NCI-H1105 (cell line): ENCODE measurements around the gene DFFB.
A peak's percentile ranks its signal among the peaks of the same experiment; 100 is the strongest.
"Not testable (repeated sequence)": the region's sequence is repeated elsewhere in the genome, so short reads cannot be mapped to it uniquely, and the experiment has no call there.

Source experiments
- DNase-seq: peaks from one replicate; lab custom pipeline; 2025; lab: John Stamatoyannopoulos, UW

The DFFB gene

GRCh38 chr1:3910049-3910731 lies 52.9 kb downstream of the DFFB start:
- peak; percentile 45 for DNase-seq

GRCh38 chr1:3910857-3911845 lies 53.9 kb downstream of the DFFB start:
- peak; percentile 74 for DNase-seq

- no peak for DNase-seq
Observed at GRCh38 chr1:3911981-3912808, 54.9 kb downstream of the DFFB start.

GRCh38 chr1:3912809-3913685 lies 55.8 kb downstream of the DFFB start:
- no peak for DNase-seq

- no peak for DNase-seq
Observed at GRCh38 chr1:3914331-3914851, 57.1 kb downstream of the DFFB start.

- DNase-seq: no peak
Observed at GRCh38 chr1:3914911-3915310, 57.6 kb downstream of the DFFB start.

- no peak for DNase-seq
Observed at GRCh38 chr1:3915551-3916121, 58.4 kb downstream of the DFFB start.

- DNase-seq: no peak
Observed at GRCh38 chr1:3917761-3918160, 60.5 kb downstream of the DFFB start.

GRCh38 chr1:3918359-3918758 lies 61.1 kb downstream of the DFFB start:
- DNase-seq: not testable (repeated sequence)

- no peak for DNase-seq
Observed at GRCh38 chr1:3918966-3919611, 61.8 kb downstream of the DFFB start.

- DNase-seq: no peak
Observed at GRCh38 chr1:3919706-3920105, 62.4 kb downstream of the DFFB start.

GRCh38 chr1:3921765-3922164 lies 64.5 kb downstream of the DFFB start:
- no peak for DNase-seq

- no peak for DNase-seq
Observed at GRCh38 chr1:3922201-3922725, 65.0 kb downstream of the DFFB start.

GRCh38 chr1:3922851-3923250 lies 65.6 kb downstream of the DFFB start:
- DNase-seq: no peak

- no peak for DNase-seq
Observed at GRCh38 chr1:3923378-3924185, 66.3 kb downstream of the DFFB start.

- DNase-seq: no peak
Observed at GRCh38 chr1:3924186-3924824, 67.0 kb downstream of the DFFB start.

- DNase-seq: no peak
Observed at GRCh38 chr1:3924825-3925220, 67.5 kb downstream of the DFFB start.

- DNase-seq: no peak
Observed at GRCh38 chr1:3925256-3925655, 68.0 kb downstream of the DFFB start.

GRCh38 chr1:3925762-3926161 lies 68.5 kb downstream of the DFFB start:
- DNase-seq: no peak
